Fibroblast of upper back skin (primary cell): ENCODE measurements around the gene CNNM3.
A peak's percentile ranks its signal among the peaks of the same experiment; 100 is the strongest.
"Not testable (repeated sequence)": the region's sequence is repeated elsewhere in the genome, so short reads cannot be mapped to it uniquely, and the experiment has no call there.

Experiments
- DNase-seq: peaks from one replicate; pipeline ENCODE4 v3.0.0-alpha.2; 2013

CNNM3 gene

DNA sequence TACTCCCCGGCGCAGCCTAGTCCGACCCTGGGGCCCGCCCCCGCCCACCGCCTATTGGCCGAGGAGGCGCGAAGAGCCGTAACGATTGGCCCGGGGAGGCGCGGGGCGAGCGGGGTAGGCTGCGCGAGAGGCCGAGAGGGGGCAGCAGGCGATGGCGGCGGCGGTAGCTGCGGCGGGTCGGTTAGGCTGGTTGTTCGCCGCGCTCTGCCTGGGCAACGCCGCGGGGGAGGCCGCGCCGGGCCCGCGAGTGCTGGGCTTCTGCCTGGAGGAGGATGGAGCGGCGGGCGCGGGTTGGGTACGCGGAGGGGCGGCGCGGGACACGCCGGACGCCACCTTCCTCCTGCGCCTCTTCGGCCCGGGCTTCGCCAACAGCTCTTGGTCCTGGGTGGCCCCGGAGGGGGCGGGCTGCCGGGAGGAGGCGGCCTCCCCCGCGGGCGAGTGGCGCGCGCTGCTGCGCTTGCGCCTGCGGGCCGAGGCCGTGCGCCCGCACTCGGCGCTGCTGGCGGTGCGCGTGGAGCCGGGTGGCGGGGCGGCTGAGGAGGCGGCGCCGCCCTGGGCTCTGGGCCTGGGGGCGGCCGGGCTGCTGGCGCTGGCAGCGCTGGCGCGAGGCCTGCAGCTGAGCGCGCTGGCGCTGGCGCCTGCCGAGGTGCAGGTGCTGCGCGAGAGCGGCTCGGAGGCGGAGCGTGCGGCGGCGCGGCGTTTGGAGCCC, at the start of gene CNNM3:
Gene CNNM3 (plus strand): TSS at position 142 of the 709 bp plus-strand sequence. CDS start 10 bp downstream, at position 152.
- DNase-seq, result peak; percentile 88

GRCh38 chr2:96767135-96767871, 48.8 kb upstream of the CNNM3 start:
- DNase-seq, result no peak

DNA sequence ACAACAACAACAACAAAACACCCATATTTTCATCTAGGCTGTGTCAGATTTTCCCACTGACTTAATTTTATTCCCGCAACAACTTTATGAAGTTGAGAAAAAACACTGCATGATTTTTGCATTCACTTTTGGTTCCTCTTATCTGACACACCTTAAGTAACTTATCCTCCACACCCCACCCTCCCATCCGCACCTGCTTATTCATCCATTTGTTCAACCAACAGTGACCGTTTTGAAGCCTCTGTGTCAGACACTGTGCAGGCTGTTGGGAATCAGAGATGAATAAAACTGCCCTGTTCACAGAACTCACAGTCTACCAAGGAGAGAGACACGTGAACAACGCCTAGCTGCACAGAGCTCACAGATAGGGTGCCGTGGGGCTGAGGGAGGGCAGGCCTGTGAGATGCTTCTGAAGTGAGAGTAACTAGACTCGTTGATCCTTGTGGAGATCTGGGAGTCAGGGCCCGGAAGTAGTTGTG, 47.9 kb upstream of the CNNM3 start:
- DNase-seq, result no peak

DNA sequence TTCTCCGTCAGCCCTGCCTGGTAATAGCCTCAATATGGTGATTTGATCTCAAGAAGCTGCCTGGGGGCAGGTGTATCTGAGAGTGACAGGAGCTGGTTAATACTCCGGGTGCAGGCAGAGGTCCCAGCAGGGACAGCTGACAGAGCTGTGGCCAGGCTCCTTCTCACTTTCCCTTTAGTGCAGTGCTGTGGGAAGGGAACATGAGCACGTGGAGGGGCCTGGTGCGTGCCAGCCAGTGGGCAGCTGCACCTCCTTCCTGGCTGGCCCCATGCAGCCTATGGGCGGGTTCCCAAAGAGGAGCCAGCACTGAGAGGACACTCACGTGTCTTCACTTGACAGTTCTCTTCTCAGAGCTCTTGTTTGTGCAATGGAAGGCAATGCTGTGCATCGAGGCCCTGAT, 46.3 kb upstream of the CNNM3 start:
- DNase-seq, result no peak

DNA sequence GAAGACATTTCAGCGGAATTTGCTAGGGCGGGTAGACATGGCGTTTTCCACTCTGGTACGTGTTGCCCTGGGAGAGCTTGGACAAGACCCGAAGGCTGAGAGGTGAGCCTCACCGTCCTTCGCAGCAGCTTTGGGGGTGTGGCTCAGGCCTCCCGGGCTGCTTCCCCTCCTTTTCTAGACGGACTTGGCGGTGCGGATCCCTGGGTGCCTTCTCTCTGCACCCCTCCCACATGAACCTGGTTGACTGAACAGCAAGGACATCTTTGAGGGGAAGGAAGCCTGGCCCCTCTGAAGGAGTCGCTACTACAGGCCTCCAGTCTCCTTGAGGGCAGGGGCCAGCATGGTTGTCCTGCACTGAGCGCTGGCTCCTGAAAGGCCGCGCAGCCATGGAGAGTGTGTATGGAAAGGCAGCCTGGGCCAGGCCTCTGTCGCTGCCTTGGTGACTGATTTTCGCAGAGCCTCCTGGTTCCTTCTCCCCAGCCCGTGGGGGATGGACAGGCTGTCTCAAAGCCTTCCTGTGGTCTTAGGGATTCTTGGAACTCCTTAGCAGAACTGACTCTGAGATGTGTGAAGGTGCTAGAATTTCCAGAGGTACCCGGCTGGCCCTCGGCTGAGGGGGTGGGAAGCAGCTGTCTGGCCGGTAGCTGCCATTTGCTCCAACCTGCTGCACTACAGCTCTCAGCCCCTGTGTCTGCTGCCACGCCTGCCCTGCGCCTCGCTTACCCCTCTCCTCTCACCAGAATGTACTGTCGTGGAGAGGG, 45.4 kb upstream of the CNNM3 start:
- no peak for DNase-seq

GRCh38 chr2:96771796-96772618, 44.1 kb upstream of the CNNM3 start:
- no peak for DNase-seq

DNA sequence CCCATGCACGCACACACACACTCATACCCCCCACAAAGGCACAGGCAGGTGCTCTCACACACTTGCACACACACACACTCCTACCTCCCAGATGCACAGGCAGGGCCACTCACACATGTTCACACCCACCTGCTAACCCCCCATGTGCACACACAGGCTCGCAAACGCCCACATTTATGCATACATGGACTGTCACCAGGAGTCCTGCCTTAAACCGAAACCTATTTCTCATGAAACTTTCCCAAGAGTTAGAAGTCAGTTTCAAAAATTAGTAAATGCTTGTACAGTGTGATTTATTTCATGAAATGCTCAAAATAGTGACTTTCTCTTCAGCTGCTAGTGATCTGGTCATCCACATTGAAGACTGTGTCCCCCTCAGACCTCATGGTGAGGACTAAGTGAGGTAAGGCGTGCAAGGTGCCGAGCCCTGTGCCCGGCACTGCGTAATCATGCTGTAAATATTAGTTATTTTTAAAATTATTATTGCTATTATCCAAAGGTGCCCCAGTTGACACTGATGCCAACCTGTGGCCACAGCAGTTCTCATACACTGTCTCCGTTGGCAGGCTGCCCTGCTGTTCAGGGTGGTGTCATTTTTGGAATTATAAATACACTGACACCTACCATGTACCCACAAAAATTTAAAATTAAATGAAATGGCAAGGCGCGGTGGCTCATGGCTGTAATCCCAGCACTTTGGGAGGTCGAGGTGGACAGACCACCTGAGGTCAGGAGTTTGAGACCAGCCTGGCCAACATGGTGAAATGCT, 43.0 kb upstream of the CNNM3 start:
- DNase-seq, result no peak

GRCh38 chr2:96773922-96774321, 42.1 kb upstream of the CNNM3 start:
- DNase-seq, result no peak

GRCh38 chr2:96775160-96775559, 40.9 kb upstream of the CNNM3 start:
- no peak for DNase-seq

DNA sequence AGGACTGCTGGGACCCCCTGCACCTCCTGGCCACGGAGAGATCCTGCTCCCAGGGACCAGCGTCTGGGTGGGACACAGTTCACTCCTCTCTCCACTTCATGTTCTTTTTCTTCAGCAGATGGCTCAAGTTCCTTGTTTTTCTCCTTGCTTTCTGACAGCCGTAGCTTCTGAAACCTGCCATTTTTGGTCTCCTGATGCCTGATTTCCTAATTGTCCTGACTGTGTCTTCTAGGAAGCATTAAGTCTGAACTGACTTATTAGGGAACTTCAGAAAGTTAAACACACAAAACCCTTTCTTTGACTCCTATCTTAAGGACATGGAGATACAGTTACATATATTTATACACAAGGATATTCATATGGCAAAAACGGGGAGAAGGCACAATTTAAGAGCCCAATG, 32.7 kb upstream of the CNNM3 start:
- no peak for DNase-seq

DNA sequence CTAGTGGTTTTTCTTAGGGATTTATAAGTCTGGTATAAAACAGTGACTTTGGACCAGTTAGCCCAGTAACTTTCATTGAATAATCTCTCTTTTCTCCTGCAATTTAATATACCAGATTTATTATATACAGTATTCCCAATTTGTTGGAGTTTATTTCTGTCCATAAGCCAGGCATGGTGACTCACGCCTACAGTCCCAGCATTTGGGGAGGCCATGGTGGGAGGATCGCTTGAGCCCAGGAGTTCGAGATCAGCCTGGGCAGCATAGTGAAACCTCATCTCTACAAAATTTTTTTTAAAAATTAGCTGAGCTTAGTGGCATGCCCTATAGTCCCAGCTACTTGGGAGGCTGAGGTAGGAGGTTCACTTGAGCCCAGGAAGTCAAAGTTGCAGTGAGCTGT, 28.7 kb upstream of the CNNM3 start:
- no peak for DNase-seq

DNA sequence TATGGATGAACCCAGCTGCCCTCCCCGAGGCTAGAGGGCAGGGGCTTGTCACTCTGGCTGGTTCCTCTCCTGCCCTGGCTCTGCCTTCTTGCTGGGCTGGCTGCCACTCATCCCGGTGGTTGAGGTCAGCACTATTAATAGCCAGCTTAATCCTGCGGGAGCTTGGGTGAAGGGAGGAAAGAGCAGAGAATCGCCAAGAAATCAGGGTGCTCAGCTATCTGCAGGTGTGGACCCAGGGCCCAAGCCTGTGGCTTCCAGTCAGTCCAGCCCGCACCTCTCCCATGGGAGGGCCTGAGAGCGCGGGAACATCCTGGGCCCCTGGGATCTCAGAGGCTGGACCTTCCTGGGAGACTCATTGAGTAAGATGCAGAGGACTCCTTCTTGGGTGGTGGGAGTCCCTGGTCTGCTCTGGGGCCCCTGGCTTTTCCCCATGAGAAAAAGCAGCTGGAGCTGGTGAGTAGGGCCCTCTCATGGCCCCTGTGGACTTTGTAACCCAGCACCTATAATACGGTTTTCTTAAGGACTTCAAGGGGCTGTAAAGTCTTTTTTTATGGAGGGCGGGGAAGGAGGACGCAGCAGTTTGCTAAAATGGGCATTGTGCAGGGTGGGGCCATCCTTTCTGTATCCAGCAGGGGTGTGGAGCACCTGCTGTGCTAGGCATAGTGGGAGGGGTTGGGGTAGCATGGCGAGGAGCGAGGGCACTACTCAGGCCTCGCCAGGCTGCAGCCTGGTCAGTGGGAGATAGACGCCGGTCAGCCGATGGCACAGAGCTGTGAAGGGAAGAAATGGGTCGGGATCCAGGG, 27.4 kb upstream of the CNNM3 start:
- DNase-seq, result peak; percentile 16

- no peak for DNase-seq
Observed at GRCh38 chr2:96789245-96789617, 26.8 kb upstream of the CNNM3 start.

DNA sequence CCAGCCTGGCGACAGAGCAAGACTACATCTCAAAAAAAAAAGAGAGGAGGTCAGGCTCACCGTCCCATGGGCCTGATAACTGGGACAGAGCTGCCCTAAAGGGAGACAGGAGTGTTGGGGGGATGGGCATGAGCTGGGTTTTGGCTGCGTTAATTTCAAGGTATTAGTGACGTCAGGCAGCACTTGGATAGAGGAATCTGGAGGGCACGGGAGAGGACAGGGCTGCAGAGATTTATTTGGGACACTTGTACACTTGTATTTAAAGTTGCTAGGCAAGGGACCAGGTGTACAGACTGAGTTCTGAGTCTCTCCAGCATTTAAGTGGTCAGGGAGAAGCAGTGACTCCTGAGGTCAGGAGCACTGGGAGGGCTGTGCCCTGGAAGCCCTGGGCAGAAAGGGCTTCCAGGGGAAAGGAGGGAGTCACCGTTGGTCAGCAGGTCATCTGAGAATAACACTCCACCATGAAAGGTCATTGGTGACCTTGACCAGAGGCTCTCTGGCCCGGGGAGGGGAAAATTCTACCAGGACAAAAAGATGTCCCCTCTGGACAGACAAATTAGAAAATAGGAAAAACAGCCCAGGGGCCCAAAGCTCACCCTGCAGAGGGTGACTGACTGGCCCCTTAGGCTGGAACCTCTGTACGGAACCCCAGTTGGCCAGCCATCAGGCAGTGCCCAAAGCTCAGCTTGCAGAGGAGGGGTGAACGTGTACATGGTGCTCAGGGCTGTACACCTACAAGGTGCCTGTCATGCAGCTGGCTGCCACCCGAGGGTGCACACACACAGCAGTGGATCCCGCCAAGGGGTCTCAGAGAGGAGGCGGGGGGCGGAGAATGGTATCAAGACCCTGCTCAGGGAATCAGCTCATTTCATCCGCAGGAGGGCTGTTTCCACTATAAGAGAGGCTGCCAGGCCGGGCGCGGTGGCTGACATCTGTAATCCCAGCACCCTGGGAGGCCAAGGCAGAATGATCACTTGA, 23.0 kb upstream of the CNNM3 start:
- no peak for DNase-seq

DNA sequence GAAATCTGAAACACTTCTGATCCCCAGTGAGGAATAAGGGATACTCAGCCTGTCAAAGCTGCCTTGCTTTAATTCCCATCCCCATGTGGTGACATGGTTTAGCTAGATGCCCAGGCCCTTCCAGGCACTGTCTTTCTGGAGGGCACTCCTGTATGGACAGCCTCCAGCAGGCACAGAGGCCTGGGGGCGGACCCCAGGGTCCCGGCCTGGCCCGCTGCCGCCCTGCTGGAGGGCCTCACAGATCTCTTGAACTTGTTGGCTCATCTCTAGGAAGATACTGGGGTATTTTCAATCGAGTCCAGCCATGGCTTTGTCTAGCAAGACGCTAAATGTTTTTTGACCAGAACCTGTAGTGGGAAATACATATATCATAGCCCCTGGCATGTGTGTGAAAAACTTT, 21.0 kb upstream of the CNNM3 start:
- no peak for DNase-seq

DNA sequence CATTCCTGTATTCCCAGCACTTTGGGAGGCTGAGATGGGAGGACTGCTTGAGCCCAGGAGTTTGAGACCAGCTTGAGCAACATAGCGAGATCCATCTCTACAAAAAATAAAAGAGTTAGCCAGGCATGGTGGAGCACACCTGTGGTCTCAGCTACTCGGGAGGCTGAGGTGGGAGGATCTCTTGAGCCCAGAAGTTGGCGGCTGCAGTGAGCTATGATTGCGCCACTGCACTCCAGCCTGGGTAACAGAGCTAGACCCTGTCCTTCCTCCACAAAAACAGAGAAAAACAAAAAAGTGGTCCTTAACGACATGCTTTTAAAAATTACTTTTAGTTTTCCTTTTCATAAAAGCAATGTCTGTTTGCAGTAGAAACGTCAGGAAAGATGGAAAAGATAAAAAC, 19.6 kb upstream of the CNNM3 start:
- DNase-seq, result not testable (repeated sequence)

- no peak for DNase-seq
Observed at GRCh38 chr2:96797066-96797625, 18.9 kb upstream of the CNNM3 start.

DNA sequence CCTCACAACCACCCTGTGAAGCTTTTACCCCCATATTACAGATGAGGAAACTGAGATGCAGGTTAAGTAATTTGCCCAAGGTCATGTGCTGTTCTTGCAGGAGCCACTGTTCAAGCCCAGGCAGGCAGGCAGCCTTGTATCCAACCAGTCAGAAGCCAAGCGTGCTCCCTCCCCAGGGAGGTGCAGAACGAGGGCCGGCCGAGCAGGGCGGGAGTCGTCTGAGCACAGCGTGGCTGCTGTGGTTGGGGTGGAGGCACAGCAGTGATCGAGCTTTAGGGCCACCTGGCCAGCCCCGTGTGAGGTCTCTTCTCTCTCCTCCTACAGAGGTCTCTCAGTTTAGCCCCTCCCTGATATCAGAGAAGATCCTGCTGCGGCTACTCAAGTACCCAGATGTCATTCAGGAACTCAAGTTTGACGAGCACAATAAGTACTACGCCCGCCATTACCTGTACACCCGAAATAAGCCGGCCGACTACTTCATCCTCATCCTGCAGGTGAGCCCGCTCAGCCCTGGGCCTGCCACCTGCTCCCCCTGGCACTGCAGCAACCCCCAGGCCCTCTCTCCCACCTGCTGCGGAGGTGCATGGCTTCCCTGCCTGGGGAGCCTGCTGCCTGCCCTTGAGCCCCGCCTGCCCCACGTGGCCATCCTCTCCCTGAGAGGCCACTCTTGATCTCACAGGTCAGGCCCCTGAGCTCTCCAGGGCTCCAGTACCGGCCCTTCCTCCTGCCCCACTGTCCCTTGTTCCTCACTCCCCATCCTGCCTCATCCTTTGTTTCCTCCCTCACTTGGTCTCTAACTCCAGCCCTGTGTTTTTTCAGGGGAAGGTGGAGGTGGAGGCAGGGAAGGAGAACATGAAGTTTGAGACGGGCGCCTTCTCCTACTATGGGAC, 17.1 kb upstream of the CNNM3 start:
- DNase-seq, result no peak

DNA sequence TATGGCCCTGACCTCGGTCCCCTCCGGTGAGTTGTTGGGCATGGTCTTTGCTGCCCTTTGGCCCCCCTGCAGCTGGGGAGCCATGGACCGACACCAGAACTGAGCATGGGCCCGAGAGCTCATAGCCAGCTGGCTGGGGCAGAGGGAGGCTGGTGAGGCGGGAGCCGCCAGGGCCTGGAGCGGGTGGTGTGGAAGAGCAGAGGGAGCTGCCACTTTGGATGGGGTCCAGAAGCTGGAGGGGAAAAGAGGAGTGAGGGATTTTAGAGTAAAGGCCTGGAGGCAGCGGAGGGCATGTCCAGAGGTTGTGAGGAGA, 16.5 kb upstream of the CNNM3 start:
- no peak for DNase-seq
